ENCODE data around the gene ULK4. TPM values are rescaled to one million over a fixed set of nuclear protein-coding genes. Genes with fewer than 3 reads are reported as not detected.

Gene ULK4
- total RNA-seq, 1 experiment from 2014 or later: 8.7 TPM

DNA sequence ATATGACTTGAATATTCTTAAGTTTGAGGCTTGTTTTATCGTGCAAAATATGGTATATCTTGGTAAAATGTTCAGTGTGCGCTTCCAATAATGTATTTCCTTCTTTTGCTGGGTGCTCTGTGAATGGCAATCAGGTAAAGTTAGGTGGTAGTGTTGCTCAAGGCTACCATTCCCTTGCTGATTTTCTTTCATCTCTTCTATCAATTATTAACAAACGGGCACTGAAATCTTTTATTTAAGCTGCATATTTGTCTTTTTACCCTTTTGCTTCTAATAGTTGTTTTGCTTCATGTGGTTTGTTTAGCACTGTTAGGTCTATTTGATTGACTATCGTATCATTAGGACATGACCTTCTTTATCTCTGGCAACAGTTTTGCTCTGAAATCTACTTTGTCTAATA, 520.3 kb downstream of the ULK4 start:
- TF ChIP-seq EZH2 (IDR thresholded peaks at IDR 0.05; ENCODE audit: low read depth) (no peak), CTCF (conservative IDR thresholded peaks at IDR 0.05) (no peak)
- H3K4me1 ChIP-seq (replicated peaks; ENCODE audit: insufficient read depth): no peaks in the 10 kb centered on the region
- no peaks in the 10 kb centered on the region for H3K9me2 ChIP-seq (ENCODE audit: insufficient read depth)
- ChIA-PET POLR2A (ENCODE audit: unreplicated experiment) (no interaction called here), CTCF (no interaction called here)
- no peak for DNase-seq
- H3K27ac ChIP-seq: no peak overlapping the region
- no peaks in the 10 kb centered on the region for H4K20me1 ChIP-seq (ENCODE audit: insufficient read depth)
- no peaks in the 10 kb centered on the region for H3K36me3 ChIP-seq (ENCODE audit: low read depth)
- no peaks in the 10 kb centered on the region for H3F3A ChIP-seq (ENCODE audit: insufficient read depth, low read depth)
- no peak overlapping the region for H3K4me2 ChIP-seq
- no peaks in the 10 kb centered on the region for H3K9me3 ChIP-seq (ENCODE audit: insufficient read depth, low read depth)
- no peaks in the 10 kb centered on the region for H3K79me2 ChIP-seq (ENCODE audit: low read depth)
- intact Hi-C loops (cut with micrococcal nuclease; ENCODE audit: unreplicated experiment): no loop called here
- no peak overlapping the region for H2AFZ ChIP-seq
- H3K4me3 ChIP-seq: no peak overlapping the region
- no peaks in the 10 kb centered on the region for H3K27me3 ChIP-seq (ENCODE audit: insufficient read depth, low read depth)
- BruUV-seq (replicated peaks): no TSS peak

GRCh38 chr3:41441139-41441538, 520.8 kb downstream of the ULK4 start:
- intact Hi-C loops (cut with micrococcal nuclease; ENCODE audit: unreplicated experiment): no loop called here
- H2AFZ ChIP-seq: no peak overlapping the region

DNA sequence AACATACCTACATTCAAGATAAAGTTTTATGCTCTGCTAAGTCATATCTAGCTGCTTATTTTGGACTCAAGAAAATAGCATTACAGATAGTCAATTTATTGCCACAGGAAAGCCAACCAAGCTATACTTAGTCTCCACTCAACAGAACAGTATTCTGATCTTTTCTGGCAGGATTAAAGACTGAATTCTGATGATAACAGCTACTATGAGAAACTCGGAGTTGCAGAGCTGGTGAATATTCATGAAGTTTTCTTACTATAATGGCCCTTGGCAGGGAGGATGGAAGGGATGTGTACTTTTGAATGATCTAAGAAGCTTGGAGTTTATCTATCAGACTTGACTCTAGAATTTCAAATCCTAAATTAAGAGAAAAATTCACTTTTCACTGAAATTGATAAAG, 524.9 kb downstream of the ULK4 start:
- no peaks in the 10 kb centered on the region for H3K36me3 ChIP-seq (ENCODE audit: low read depth)
- H3K9me2 ChIP-seq (ENCODE audit: insufficient read depth): no peaks in the 10 kb centered on the region
- no peaks in the 10 kb centered on the region for H3K4me1 ChIP-seq (replicated peaks; ENCODE audit: insufficient read depth)
- CTCF ChIA-PET: interaction anchor here (0.6 kb wide), 1 partner anchor 238 kb away, joined by 17 read pairs; the partner anchor contains the start of gene CTNNB1
- no peaks in the 10 kb centered on the region for H3K27me3 ChIP-seq (ENCODE audit: insufficient read depth, low read depth)
- H3F3A ChIP-seq (ENCODE audit: insufficient read depth, low read depth): no peaks in the 10 kb centered on the region
- no peak for TF ChIP-seq EZH2 (IDR thresholded peaks at IDR 0.05; ENCODE audit: low read depth)
- TF ChIP-seq CTCF (conservative IDR thresholded peaks at IDR 0.05): no peak
- intact Hi-C loops (cut with micrococcal nuclease; ENCODE audit: unreplicated experiment): no loop called here
- POLR2A ChIA-PET (ENCODE audit: unreplicated experiment): no interaction called here
- no TSS peak for BruUV-seq (replicated peaks)
- H3K4me2 ChIP-seq: no peak overlapping the region
- no peak overlapping the region for H2AFZ ChIP-seq
- no peaks in the 10 kb centered on the region for H3K79me2 ChIP-seq (ENCODE audit: low read depth)
- no peaks in the 10 kb centered on the region for H4K20me1 ChIP-seq (ENCODE audit: insufficient read depth)
- no peak overlapping the region for H3K27ac ChIP-seq
- no peak overlapping the region for H3K4me3 ChIP-seq
- 0 out of 2 replicates have a peak, but pooled peaks cover 3% of the 10 kb centered on the region for H3K9me3 ChIP-seq (ENCODE audit: insufficient read depth, low read depth)
- no peak for DNase-seq

More at GRCh38 chr3:41441139-41441538, 520.8 kb downstream of the ULK4 start:
- DNase-seq: no peak
- no peaks in the 10 kb centered on the region for H4K20me1 ChIP-seq (ENCODE audit: insufficient read depth)
- no peaks in the 10 kb centered on the region for H3K27me3 ChIP-seq (ENCODE audit: insufficient read depth, low read depth)
- TF ChIP-seq EZH2 (IDR thresholded peaks at IDR 0.05; ENCODE audit: low read depth) (no peak), CTCF (conservative IDR thresholded peaks at IDR 0.05) (no peak)
- H3K9me2 ChIP-seq (ENCODE audit: insufficient read depth): no peaks in the 10 kb centered on the region
- H3K4me3 ChIP-seq: no peak overlapping the region
- no peaks in the 10 kb centered on the region for H3K36me3 ChIP-seq (ENCODE audit: low read depth)
- H3K4me1 ChIP-seq (replicated peaks; ENCODE audit: insufficient read depth): no peaks in the 10 kb centered on the region
- ChIA-PET CTCF (no interaction called here), POLR2A (ENCODE audit: unreplicated experiment) (no interaction called here)
- no TSS peak for BruUV-seq (replicated peaks)
- H3K27ac ChIP-seq: no peak overlapping the region
- H3K4me2 ChIP-seq: no peak overlapping the region
- no peaks in the 10 kb centered on the region for H3K79me2 ChIP-seq (ENCODE audit: low read depth)
- H3K9me3 ChIP-seq (ENCODE audit: insufficient read depth, low read depth): no peaks in the 10 kb centered on the region
- H3F3A ChIP-seq (ENCODE audit: insufficient read depth, low read depth): no peaks in the 10 kb centered on the region
